Measurements from ENCODE around the gene CEP72. TPM values are rescaled to one million over a fixed set of nuclear protein-coding genes. Genes with fewer than 3 reads are reported as not detected.

Gene CEP72
- total and polyA plus RNA-seq, 8 donors, result 5.5 to 13.1 (median 10.7) TPM

- intact Hi-C loops (cut with DNase I), result no loop called here
- Histone ChIP-seq H3K27ac (no peak overlapping the region), H3K36me3 (peaks cover 0 to 73% of the 10 kb centered on the region in 2 donors), H3K4me1 (no peaks in the 10 kb centered on the region), H3K27me3 (no peaks in the 10 kb centered on the region), H3K9me3 (no peaks in the 10 kb centered on the region), H3K4me3 (no peak overlapping the region)
- ATAC-seq (no peak), DNase-seq (no peak)
- TF ChIP-seq CTCF (IDR thresholded peaks at IDR 0.05), result no peak
Measured at GRCh38 chr5:622359-622758, 10.2 kb downstream of the CEP72 start.

GRCh38 chr5:622946-623522 is 10.9 kb downstream of the CEP72 start:
- no peaks in the 10 kb centered on the region for H3K27me3 ChIP-seq
- no peak overlapping the region for H3K27ac ChIP-seq
- H3K4me3 ChIP-seq, result no peak overlapping the region
- intact Hi-C loops (cut with DNase I), result no loop called here
- TF ChIP-seq CTCF (IDR thresholded peaks at IDR 0.05), result no peak
- H3K36me3 ChIP-seq, result peaks cover 0 to 77% of the 10 kb centered on the region in 2 donors
- no peaks in the 10 kb centered on the region for H3K9me3 ChIP-seq
- no peak for ATAC-seq
- no peaks in the 10 kb centered on the region for H3K4me1 ChIP-seq
- peak in 2 of 4 donors; percentile 25 to 72 for DNase-seq

GRCh38 chr5:623531-623930 is 11.4 kb downstream of the CEP72 start:
- Histone ChIP-seq H3K4me1 (no peaks in the 10 kb centered on the region), H3K27me3 (no peaks in the 10 kb centered on the region), H3K36me3 (peaks cover 0 to 80% of the 10 kb centered on the region in 2 donors), H3K9me3 (no peaks in the 10 kb centered on the region), H3K4me3 (no peak overlapping the region), H3K27ac (no peak overlapping the region)
- no peak for TF ChIP-seq CTCF (IDR thresholded peaks at IDR 0.05)
- intact Hi-C loops (cut with DNase I), result no loop called here
- peak in 1 of 4 donors; percentile 22 for DNase-seq
- ATAC-seq, result no peak

- no peak overlapping the region for H3K27ac ChIP-seq
- DNase-seq (peak in 2 of 4 donors; percentile 22 to 73), ATAC-seq (no peak)
- H3K27me3 ChIP-seq, result no peaks in the 10 kb centered on the region
- H3K36me3 ChIP-seq, result peaks cover 0 to 74% of the 10 kb centered on the region in 2 donors
- no peak for TF ChIP-seq CTCF (IDR thresholded peaks at IDR 0.05)
- H3K4me1 ChIP-seq, result no peaks in the 10 kb centered on the region
- intact Hi-C loops (cut with DNase I), result no loop called here
- H3K9me3 ChIP-seq, result no peaks in the 10 kb centered on the region
- H3K4me3 ChIP-seq, result no peak overlapping the region
Measured at GRCh38 chr5:624118-624950, 12.2 kb downstream of the CEP72 start.

- peak in 1 of 4 donors; percentile 26 for DNase-seq
Measured at GRCh38 chr5:624951-625230, 12.8 kb downstream of the CEP72 start.

More at GRCh38 chr5:624951-625230, 12.8 kb downstream of the CEP72 start:
- no peak for ATAC-seq
- Histone ChIP-seq H3K36me3 (peaks cover 0 to 69% of the 10 kb centered on the region in 2 donors), H3K27me3 (no peaks in the 10 kb centered on the region), H3K9me3 (no peaks in the 10 kb centered on the region), H3K4me3 (no peak overlapping the region), H3K27ac (no peak overlapping the region), H3K4me1 (no peaks in the 10 kb centered on the region)
- intact Hi-C loops (cut with DNase I), result no loop called here
- TF ChIP-seq CTCF (IDR thresholded peaks at IDR 0.05), result no peak

Data from left lung (tissue), 10 donors.